NCI-H226 (cell line): ENCODE data around the gene RAE1.
A peak's percentile ranks its signal among the peaks of the same experiment; 100 is the strongest.
"Not testable (repeated sequence)": the region's sequence is repeated elsewhere in the genome, so short reads cannot be mapped to it uniquely, and the experiment has no call there.

ENCODE experiments used
- DNase-seq: peaks from one replicate; pipeline ENCODE4 v3.0.0-alpha.2; 2015

The RAE1 gene

GRCh38 chr20:57327820-57328219, 23.2 kb upstream of the RAE1 start:
- no peak for DNase-seq

- DNase-seq = no peak
Measured at GRCh38 chr20:57329608-57330221, 21.3 kb upstream of the RAE1 start, which contains the start of gene SPO11. Gene SPO11 (plus strand): TSS chr20:57329803. CDS start chr20:57329868, 65 bp downstream.

- DNase-seq = no peak
Measured at GRCh38 chr20:57330998-57331397, 20.1 kb upstream of the RAE1 start.

GRCh38 chr20:57332105-57333089, 18.7 kb upstream of the RAE1 start:
- DNase-seq = no peak

GRCh38 chr20:57335392-57335791, 15.7 kb upstream of the RAE1 start:
- DNase-seq = no peak

- DNase-seq = no peak
Measured at GRCh38 chr20:57341663-57342062, 9.4 kb upstream of the RAE1 start.

- DNase-seq = peak; percentile 25
Measured at GRCh38 chr20:57342829-57343228, 8.2 kb upstream of the RAE1 start.

- peak; percentile 62 for DNase-seq
Measured at GRCh38 chr20:57346477-57346876, 4.6 kb upstream of the RAE1 start.

- no peak for DNase-seq
Measured at GRCh38 chr20:57347393-57347792, 3.7 kb upstream of the RAE1 start.

GRCh38 chr20:57348200-57348921, 2.7 kb upstream of the RAE1 start:
- DNase-seq = not testable (repeated sequence)

GRCh38 chr20:57348922-57349574, 2.0 kb upstream of the RAE1 start:
- not testable (repeated sequence) for DNase-seq

GRCh38 chr20:57350081-57350710, 859 bp upstream of the RAE1 start:
- DNase-seq = no peak

- not testable (repeated sequence) for DNase-seq
Measured at GRCh38 chr20:57350726-57351041, 371 bp upstream of the RAE1 start.

GRCh38 chr20:57352305-57352704, 1.2 kb downstream of the RAE1 start:
- DNase-seq = no peak

GRCh38 chr20:57353351-57353750, 2.3 kb downstream of the RAE1 start:
- DNase-seq = no peak

- peak; percentile 77 for DNase-seq
Measured at GRCh38 chr20:57361517-57361916, 10.5 kb downstream of the RAE1 start.

GRCh38 chr20:57364451-57364850, 13.4 kb downstream of the RAE1 start:
- DNase-seq = no peak

GRCh38 chr20:57369596-57369995, 18.5 kb downstream of the RAE1 start:
- DNase-seq = no peak

- no peak for DNase-seq
Measured at GRCh38 chr20:57370316-57370715, 19.3 kb downstream of the RAE1 start.

- DNase-seq = no peak
Measured at GRCh38 chr20:57371363-57371762, 20.3 kb downstream of the RAE1 start.

- no peak for DNase-seq
Measured at GRCh38 chr20:57372157-57372556, 21.1 kb downstream of the RAE1 start.

- DNase-seq = no peak
Measured at GRCh38 chr20:57372581-57373350, 21.7 kb downstream of the RAE1 start.
